Naive B cell (primary cell): ENCODE results near the gene CTNNBIP1. TPM values are rescaled to one million over a fixed set of nuclear protein-coding genes. Genes with fewer than 3 reads are reported as not detected.
"Not testable (repeated sequence)": the region's sequence is repeated elsewhere in the genome, so short reads cannot be mapped to it uniquely, and the experiment has no call there.

Source experiments
- ATAC-seq, 2 donors: fragments of 150-1000 bp; cut with Tn5 transposase; 2 replicates each; pipeline ENCODE4 v1.10.0; 2021; ENCODE audit warnings: low read depth in 2 of 2, mild to moderate bottlenecking in 2 of 2, moderate library complexity in 2 of 2
- DNase-seq: peaks from one replicate; pipeline ENCODE4 v3.0.0; 2022
- H3K27ac Mint-ChIP-seq, 6 donors: one replicate each; pipeline ENCODE4 v1.8.0; 2020 to 2022; ENCODE audit warnings: mild to moderate bottlenecking in 6 of 6, mixed read lengths in 6 of 6, moderate library complexity in 5 of 6, inconsistent platforms in 2 of 6
- H3K27me3 Mint-ChIP-seq, 3 donors: one replicate each; pipeline ENCODE4 v1.8.0; 2021 to 2022; ENCODE audit warnings: mixed read lengths in 3 of 3, mild to moderate bottlenecking in 1 of 3
- H3K36me3 Mint-ChIP-seq, 2 donors: one replicate each; pipeline ENCODE4 v1.8.0; 2020 to 2022; ENCODE audit warnings: mixed read lengths in 2 of 2, inconsistent platforms in 1 of 2, mild to moderate bottlenecking in 1 of 2
- H3K4me1 Mint-ChIP-seq, 3 donors: one replicate each; pipeline ENCODE4 v1.8.0; 2020 to 2022; ENCODE audit warnings: mixed read lengths in 3 of 3, inconsistent platforms in 1 of 3, mild to moderate bottlenecking in 1 of 3, moderate library complexity in 1 of 3
- H3K4me3 Mint-ChIP-seq, 8 donors: one replicate each; pipeline ENCODE4 v1.8.0; 2020 to 2022; ENCODE audit warnings: mild to moderate bottlenecking in 8 of 8, mixed read lengths in 8 of 8, moderate library complexity in 8 of 8, inconsistent platforms in 2 of 8
- H3K9me3 Mint-ChIP-seq, 7 donors: one replicate each; pipeline ENCODE4 v1.8.0; 2020 to 2022; ENCODE audit warnings: mixed read lengths in 7 of 7, mild to moderate bottlenecking in 5 of 7, inconsistent platforms in 2 of 7, moderate library complexity in 1 of 7
- polyA plus RNA-seq, 6 donors: library from polyadenylated mRNA; unstranded; fragments of 300-500 nt; fragmentation: Illumina TruSeq; gene quantifications; one replicate each; pipeline ENCODE4 v1.2.3, GENCODE V29; 2021; ENCODE audit warnings: low read depth in 6 of 6

CTNNBIP1 gene
- polyA plus RNA-seq, 6 donors from 2014 or later = 7.4 to 13.4 (median 8.6) TPM

DNA sequence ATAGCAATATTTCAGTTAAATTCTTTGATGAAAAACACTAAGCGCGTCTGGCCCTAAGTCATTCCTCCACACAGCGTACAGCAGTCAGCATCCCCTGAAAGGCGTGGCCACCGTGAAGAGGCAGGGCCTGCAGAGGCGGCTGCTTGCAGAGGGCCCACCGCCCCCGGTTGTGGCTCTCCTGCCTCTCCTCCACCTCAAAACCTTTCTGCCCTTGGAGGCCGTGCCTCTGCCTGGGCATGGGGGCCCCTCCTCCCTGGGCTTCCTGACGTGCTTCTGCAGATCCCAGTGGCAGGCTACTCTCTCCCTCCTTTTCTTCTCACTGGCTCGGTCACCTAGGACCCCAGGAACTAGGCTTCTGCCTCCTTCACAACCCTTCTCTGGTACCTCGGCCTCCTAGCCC lies 102.5 kb downstream of the CTNNBIP1 start:
- DNase-seq (no peak), ATAC-seq (no peak)
- H3K9me3 Mint-ChIP-seq = no peaks in the 10 kb centered on the region
- H3K36me3 Mint-ChIP-seq = no peaks in the 10 kb centered on the region
- H3K27ac Mint-ChIP-seq = peak overlapping the region in 3 of 6 donors; percentile 15 to 69 (median 59)
- H3K4me1 Mint-ChIP-seq = peaks cover 28 to 60% (median 46%) of the 10 kb centered on the region in 3 donors
- H3K27me3 Mint-ChIP-seq = no peaks in the 10 kb centered on the region
- H3K4me3 Mint-ChIP-seq = no peak overlapping the region

DNA sequence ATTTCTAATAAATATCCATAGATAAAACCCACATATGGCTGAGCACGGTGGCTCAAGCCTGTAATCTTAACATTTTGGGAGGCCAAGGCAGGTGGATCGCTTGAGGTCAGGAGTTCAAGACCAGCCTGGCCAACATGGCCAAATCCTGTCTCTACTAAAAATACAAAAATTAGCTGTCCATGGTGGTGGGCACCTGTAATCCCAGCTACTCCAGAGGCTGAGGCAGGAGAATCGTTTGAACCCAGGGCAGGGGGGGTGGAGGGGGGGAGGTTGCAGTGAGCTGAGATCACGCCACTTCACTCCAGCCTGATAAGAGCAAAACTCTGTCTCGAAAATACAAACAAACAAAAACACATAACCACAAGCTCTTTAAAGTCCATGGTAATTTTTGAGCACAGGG lies 104.1 kb downstream of the CTNNBIP1 start:
- not testable (repeated sequence) for DNase-seq, H3K9me3 Mint-ChIP-seq, H3K27me3 Mint-ChIP-seq, ATAC-seq, H3K4me3 Mint-ChIP-seq, H3K36me3 Mint-ChIP-seq
- Mint-ChIP-seq H3K27ac (peak overlapping the region in 2 of 6 donors; percentile 34 to 76), H3K4me1 (peaks cover 34 to 66% (median 58%) of the 10 kb centered on the region in 3 donors)

DNA sequence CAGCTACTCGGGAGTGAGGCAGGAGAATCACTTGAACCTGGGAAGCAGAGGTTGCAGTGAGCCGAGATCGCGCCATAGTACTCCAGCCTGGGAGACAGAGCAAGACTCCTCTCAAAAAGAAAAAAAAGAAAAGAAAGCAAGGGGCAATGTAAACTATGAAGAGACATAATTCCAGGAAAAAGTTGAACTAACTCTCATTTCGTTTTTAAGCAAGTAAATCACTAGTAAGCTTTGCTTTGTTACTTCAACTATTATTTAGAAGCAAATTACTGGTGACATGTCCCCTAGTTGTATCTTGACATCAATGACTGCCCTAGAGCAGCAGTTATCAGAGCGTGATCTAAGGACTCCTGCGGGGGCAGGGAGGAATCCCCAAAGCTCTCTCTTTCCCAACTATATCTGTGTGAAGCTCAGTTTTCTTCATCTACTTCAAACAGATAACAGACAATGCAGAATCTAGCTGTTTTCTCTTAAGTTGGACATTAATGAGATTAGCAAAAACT lies 105.0 kb downstream of the CTNNBIP1 start:
- peaks cover 32 to 71% (median 54%) of the 10 kb centered on the region in 3 donors for H3K4me1 Mint-ChIP-seq

DNA sequence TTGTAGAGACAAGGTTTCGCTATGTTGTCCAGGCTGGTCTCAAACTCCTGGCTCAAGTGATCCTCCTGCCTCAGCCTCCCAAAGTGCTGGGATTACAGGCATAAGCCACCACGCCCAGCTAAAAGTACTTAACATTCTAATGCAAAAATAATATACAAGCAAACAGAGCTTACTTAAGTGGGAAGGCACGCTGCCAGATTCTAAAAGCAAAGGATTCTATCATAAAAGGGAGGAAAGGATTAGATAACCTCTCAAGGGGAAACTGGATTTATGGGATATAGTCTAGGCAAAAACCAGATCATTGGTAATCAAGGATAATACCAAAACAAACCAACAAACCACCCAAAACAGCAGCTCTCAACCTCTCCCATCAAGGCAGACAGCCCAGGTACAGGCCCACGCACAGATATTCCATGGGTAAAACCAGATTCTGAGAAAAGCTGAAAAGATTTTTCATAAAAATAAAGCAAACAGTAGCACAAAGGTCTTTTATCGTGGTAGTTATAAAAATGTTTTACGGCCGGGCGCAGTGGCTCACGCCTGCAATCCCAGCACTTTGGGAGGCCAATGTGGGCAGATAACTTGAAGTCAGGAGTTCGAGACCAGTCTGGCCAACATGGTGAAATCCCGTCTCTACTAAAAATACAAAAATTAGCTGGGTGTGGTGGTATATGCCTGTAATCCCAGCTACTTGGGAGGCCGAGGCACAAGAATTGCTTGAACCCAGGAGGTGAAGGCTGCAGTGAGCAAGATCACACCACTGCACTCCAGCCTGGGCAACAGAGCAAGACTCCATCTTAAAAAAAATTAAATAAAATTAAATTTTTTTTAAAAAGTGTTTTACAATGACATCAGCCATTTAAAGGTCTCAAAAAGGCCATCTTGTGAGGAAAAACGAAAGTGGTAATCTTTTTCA lies 106.8 kb downstream of the CTNNBIP1 start:
- not testable (repeated sequence) for H3K9me3 Mint-ChIP-seq, H3K4me3 Mint-ChIP-seq, H3K36me3 Mint-ChIP-seq, DNase-seq, ATAC-seq, H3K27me3 Mint-ChIP-seq
- Mint-ChIP-seq H3K4me1 (peaks cover 25 to 69% (median 49%) of the 10 kb centered on the region in 3 donors), H3K27ac (peak overlapping the region in 3 of 6 donors; percentile 11 to 80 (median 69))

More for the DNA sequence above, 105.0 kb downstream of the CTNNBIP1 start:
- no peak overlapping the region for H3K4me3 Mint-ChIP-seq
- no peaks in the 10 kb centered on the region for H3K9me3 Mint-ChIP-seq
- H3K27ac Mint-ChIP-seq = no peak overlapping the region
- ATAC-seq (no peak), DNase-seq (no peak)
- no peaks in the 10 kb centered on the region for H3K27me3 Mint-ChIP-seq
- H3K36me3 Mint-ChIP-seq = no peaks in the 10 kb centered on the region

DNA sequence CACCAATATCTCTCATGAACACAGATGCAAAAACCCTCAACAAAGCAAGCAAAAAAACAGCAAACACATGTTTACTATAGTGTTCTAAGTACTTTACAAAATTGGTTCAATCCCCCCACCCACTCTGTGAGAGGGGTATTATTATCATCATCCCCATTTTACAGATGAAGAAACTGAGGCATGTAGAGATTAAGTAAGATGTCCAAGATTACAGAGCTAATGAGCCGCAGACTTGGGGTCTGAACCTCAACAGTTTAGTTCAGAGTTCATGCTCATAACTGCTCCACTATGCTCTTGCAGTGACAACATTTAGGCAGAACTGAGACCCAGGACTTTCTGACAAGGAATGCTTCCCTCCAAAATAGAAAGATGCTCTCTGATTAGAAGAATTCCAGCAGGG lies 108.2 kb downstream of the CTNNBIP1 start:
- DNase-seq (no peak), ATAC-seq (no peak)
- H3K9me3 Mint-ChIP-seq = no peaks in the 10 kb centered on the region
- H3K27ac Mint-ChIP-seq = peak overlapping the region in 5 of 6 donors; percentile 1 to 74 (median 49)
- H3K4me1 Mint-ChIP-seq = peaks cover 31 to 72% (median 56%) of the 10 kb centered on the region in 3 donors
- H3K27me3 Mint-ChIP-seq = no peaks in the 10 kb centered on the region
- no peak overlapping the region for H3K4me3 Mint-ChIP-seq
- H3K36me3 Mint-ChIP-seq = no peaks in the 10 kb centered on the region

Other genes starting within 250 kb of the CTNNBIP1 start
- 10 to 100 TPM; 11.1 to 31.9 (median 15.0) TPM for gene CLSTN1, start 86.3 kb downstream of the CTNNBIP1 start, polyA plus RNA-seq
- gene LZIC, start 33.1 kb upstream of the CTNNBIP1 start, polyA plus RNA-seq = 10 to 100 TPM; 26.3 to 36.0 (median 31.1) TPM
- gene NMNAT1, start 33.2 kb upstream of the CTNNBIP1 start, polyA plus RNA-seq = 1 to 10 TPM; 4.2 to 8.8 (median 6.8) TPM
- 1 to 10 TPM in 1 of 6 donors, not detected in 5; 1.1 TPM for gene RBP7, start 87.0 kb upstream of the CTNNBIP1 start, polyA plus RNA-seq
- 10 to 100 TPM in 1 of 6 donors, 1 to 10 TPM in 5; 2.0 to 11.7 (median 7.8) TPM for gene UBE4B, start 122.7 kb upstream of the CTNNBIP1 start, polyA plus RNA-seq